OCI-LY1 (cell line): Measurements from ENCODE around the gene MAP7D3.

Experiments
- EZH2 ChIP-seq: fragments of 200-600 bp; sonication (generic), shearing (Covaris generic); IDR thresholded peaks from 2 replicates; pipeline ENCODE4 v1.8.0; 2017; ENCODE audit warnings: borderline replicate concordance, mixed run types, mild to moderate bottlenecking, antibody characterized with exemption, low read length, moderate library complexity, mixed read lengths
- TF ChIP-seq, protein P1 (sequence below): fragments of 200-600 bp; sonication (generic), shearing (Covaris generic); IDR thresholded peaks from 2 replicates; pipeline ENCODE4 v1.5.1; 2017; ENCODE audit warnings: mild to moderate bottlenecking, antibody characterized with exemption, low read length, moderate library complexity, mixed read lengths

DNA sequence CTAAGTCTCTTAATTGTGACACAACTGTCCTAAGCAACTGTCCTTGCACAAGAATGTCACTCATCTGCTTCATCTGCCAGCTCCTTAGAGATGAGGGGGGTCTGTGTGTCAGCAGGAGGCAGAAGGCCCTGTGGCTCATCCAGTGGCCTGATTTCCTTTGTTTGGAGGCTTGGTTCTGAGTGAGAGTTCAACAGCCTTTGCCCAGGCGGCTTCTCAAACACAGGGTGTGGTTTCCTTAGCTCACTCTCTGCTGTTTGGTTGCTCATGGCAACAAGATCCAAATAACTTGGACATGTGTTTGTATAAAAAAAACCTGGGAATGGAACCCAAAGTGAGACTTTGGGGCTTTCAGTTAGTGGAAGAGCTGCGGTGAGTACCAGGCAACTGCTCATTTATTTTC lies 46.6 kb downstream of the MAP7D3 start:
- TF ChIP-seq, protein P1, sequence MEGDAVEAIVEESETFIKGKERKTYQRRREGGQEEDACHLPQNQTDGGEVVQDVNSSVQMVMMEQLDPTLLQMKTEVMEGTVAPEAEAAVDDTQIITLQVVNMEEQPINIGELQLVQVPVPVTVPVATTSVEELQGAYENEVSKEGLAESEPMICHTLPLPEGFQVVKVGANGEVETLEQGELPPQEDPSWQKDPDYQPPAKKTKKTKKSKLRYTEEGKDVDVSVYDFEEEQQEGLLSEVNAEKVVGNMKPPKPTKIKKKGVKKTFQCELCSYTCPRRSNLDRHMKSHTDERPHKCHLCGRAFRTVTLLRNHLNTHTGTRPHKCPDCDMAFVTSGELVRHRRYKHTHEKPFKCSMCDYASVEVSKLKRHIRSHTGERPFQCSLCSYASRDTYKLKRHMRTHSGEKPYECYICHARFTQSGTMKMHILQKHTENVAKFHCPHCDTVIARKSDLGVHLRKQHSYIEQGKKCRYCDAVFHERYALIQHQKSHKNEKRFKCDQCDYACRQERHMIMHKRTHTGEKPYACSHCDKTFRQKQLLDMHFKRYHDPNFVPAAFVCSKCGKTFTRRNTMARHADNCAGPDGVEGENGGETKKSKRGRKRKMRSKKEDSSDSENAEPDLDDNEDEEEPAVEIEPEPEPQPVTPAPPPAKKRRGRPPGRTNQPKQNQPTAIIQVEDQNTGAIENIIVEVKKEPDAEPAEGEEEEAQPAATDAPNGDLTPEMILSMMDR, result no peak
- no peak for TF ChIP-seq EZH2
